Measurements from ENCODE around the gene ALDH3A2.
"Not testable (repeated sequence)": the region's sequence is repeated elsewhere in the genome, so short reads cannot be mapped to it uniquely, and the experiment has no call there.

The ALDH3A2 gene

GRCh38 chr17:19650826-19651225 is 2.3 kb downstream of the ALDH3A2 start:
- DNase-seq (ENCODE audit: low read depth, low spot score), result no peak

GRCh38 chr17:19651451-19652238 is 3.1 kb downstream of the ALDH3A2 start:
- no peak for DNase-seq (ENCODE audit: low read depth, low spot score)

GRCh38 chr17:19652595-19652994 is 4.0 kb downstream of the ALDH3A2 start:
- DNase-seq (ENCODE audit: low read depth, low spot score), result no peak

GRCh38 chr17:19654342-19654886 is 5.9 kb downstream of the ALDH3A2 start:
- no peak for DNase-seq (ENCODE audit: low read depth, low spot score)

- no peak for DNase-seq (ENCODE audit: low read depth, low spot score)
These were observed 6.3 kb downstream of the ALDH3A2 start for GRCh38 chr17:19654896-19655295.

GRCh38 chr17:19656336-19656735 is 7.8 kb downstream of the ALDH3A2 start:
- no peak for DNase-seq (ENCODE audit: low read depth, low spot score)

GRCh38 chr17:19656851-19657581 is 8.5 kb downstream of the ALDH3A2 start:
- DNase-seq (ENCODE audit: low read depth, low spot score), result no peak

- DNase-seq (ENCODE audit: low read depth, low spot score), result no peak
These were observed 11.0 kb downstream of the ALDH3A2 start for GRCh38 chr17:19659366-19660177.

- DNase-seq (ENCODE audit: low read depth, low spot score), result no peak
These were observed 11.8 kb downstream of the ALDH3A2 start for GRCh38 chr17:19660219-19660870.

GRCh38 chr17:19661121-19661520 is 12.6 kb downstream of the ALDH3A2 start:
- DNase-seq (ENCODE audit: low read depth, low spot score), result no peak

GRCh38 chr17:19663097-19663496 is 14.5 kb downstream of the ALDH3A2 start:
- no peak for DNase-seq (ENCODE audit: low read depth, low spot score)

GRCh38 chr17:19664136-19664820 is 15.7 kb downstream of the ALDH3A2 start:
- DNase-seq (ENCODE audit: low read depth, low spot score), result no peak

- DNase-seq (ENCODE audit: low read depth, low spot score), result no peak
These were observed 16.2 kb downstream of the ALDH3A2 start for GRCh38 chr17:19664821-19665181.

GRCh38 chr17:19669680-19670079 is 21.1 kb downstream of the ALDH3A2 start:
- DNase-seq (ENCODE audit: low read depth, low spot score), result not testable (repeated sequence)

- DNase-seq (ENCODE audit: low read depth, low spot score), result no peak
These were observed 22.4 kb downstream of the ALDH3A2 start for GRCh38 chr17:19670908-19671307.

GRCh38 chr17:19671433-19671832 is 22.9 kb downstream of the ALDH3A2 start:
- no peak for DNase-seq (ENCODE audit: low read depth, low spot score)

GRCh38 chr17:19672009-19672750 is 23.6 kb downstream of the ALDH3A2 start:
- DNase-seq (ENCODE audit: low read depth, low spot score), result no peak

- DNase-seq (ENCODE audit: low read depth, low spot score), result no peak
These were observed 25.1 kb downstream of the ALDH3A2 start for GRCh38 chr17:19673623-19674022.

- no peak for DNase-seq (ENCODE audit: low read depth, low spot score)
These were observed 28.3 kb downstream of the ALDH3A2 start for GRCh38 chr17:19676896-19677295.

GRCh38 chr17:19677736-19678379 is 29.3 kb downstream of the ALDH3A2 start:
- peak; percentile 9 for DNase-seq (ENCODE audit: low read depth, low spot score)
